Fibroblast of lung (primary cell): ENCODE data around the gene TSNAXIP1. TPM values are rescaled to one million over a fixed set of nuclear protein-coding genes. Genes with fewer than 3 reads are reported as not detected.

Experiments used
- DNase-seq, 2 donors: peaks; one replicate each; pipeline versions ENCODE4 v3.0.0 to v3.0.0-alpha.2; 2010; ENCODE audit warnings: low read depth in 2 of 2
- H2AFZ ChIP-seq: 2 replicates; pipeline ENCODE4 v1.5.1; 2012; ENCODE audit warnings: low read length, control low read depth, inconsistent platforms
- H3K27ac ChIP-seq: 2 replicates; pipeline ENCODE4 v1.5.1; 2011; ENCODE audit warnings: low read length, control low read depth; ENCODE audit not compliant: insufficient read depth
- H3K27me3 ChIP-seq: 2 replicates; pipeline ENCODE4 v1.5.1; 2011; ENCODE audit warnings: mild to moderate bottlenecking, low read length; ENCODE audit not compliant: control insufficient read depth, insufficient read depth
- H3K36me3 ChIP-seq: 2 replicates; pipeline ENCODE4 v1.5.1; 2011; ENCODE audit warnings: low read length; ENCODE audit not compliant: control insufficient read depth, insufficient read depth
- H3K4me1 ChIP-seq: 2 replicates; pipeline ENCODE4 v1.5.1; 2011; ENCODE audit warnings: low read length; ENCODE audit not compliant: control insufficient read depth, insufficient read depth; ENCODE audit errors: extremely low read depth
- H3K4me2 ChIP-seq: 2 replicates; pipeline ENCODE4 v1.5.1; 2011; ENCODE audit warnings: low read length, control low read depth; ENCODE audit not compliant: insufficient read depth; ENCODE audit errors: extremely low read depth
- H3K4me3 ChIP-seq, 4 experiments: fragments of 200-600 bp in 1 of 4; sonication (generic) in 1 of 4; replicated peaks in 1 of 4; 2 replicates each; pipeline ENCODE4 v1.5.1; 2011 to 2016; ENCODE audit warnings: low read length in 4 of 4, low read depth in 3 of 4, mild to moderate bottlenecking in 3 of 4, control low read depth in 2 of 4, inconsistent platforms in 1 of 4, mixed read lengths in 1 of 4; ENCODE audit not compliant: insufficient read depth in 1 of 4; ENCODE audit errors: control extremely low read depth in 1 of 4
- H3K79me2 ChIP-seq: 2 replicates; pipeline ENCODE4 v1.5.1; 2012; ENCODE audit warnings: mild to moderate bottlenecking, low read length, inconsistent platforms; ENCODE audit not compliant: control insufficient read depth, insufficient read depth
- H3K9ac ChIP-seq: 2 replicates; pipeline ENCODE4 v1.5.1; 2011; ENCODE audit warnings: mild to moderate bottlenecking, low read length, control low read depth; ENCODE audit not compliant: insufficient read depth
- H3K9me3 ChIP-seq: 2 replicates; pipeline ENCODE4 v1.5.1; 2012; ENCODE audit warnings: low read depth, low read length; ENCODE audit not compliant: control insufficient read depth, insufficient read depth
- H4K20me1 ChIP-seq: 2 replicates; pipeline ENCODE4 v1.5.1; 2011; ENCODE audit warnings: low read length; ENCODE audit not compliant: control insufficient read depth, insufficient read depth; ENCODE audit errors: extremely low read depth
- EZH2 ChIP-seq: IDR thresholded peaks from 2 replicates; pipeline ENCODE4 v1.5.1; 2012; ENCODE audit warnings: low read length, control low read depth, mild to moderate bottlenecking; ENCODE audit errors: missing control alignments
- polyA plus RNA-seq, 2 donors: library from polyadenylated mRNA; depleted of rRNA in 1 of 2; stranded (reverse) in 1 of 2; unstranded in 1 of 2; fragments of >200 nt; gene quantifications; 2 replicates each; pipeline ENCODE4 v1.2.1, GENCODE V29; 2011 to 2012; ENCODE audit warnings: missing spikeins in 1 of 2
- total RNA-seq: library from RNA; depleted of rRNA; stranded (reverse); fragments of >200 nt; gene quantifications from 2 replicates; pipeline ENCODE4 v1.2.1, GENCODE V29; 2014
- TF ChIP-seq, protein P1 (sequence below), 2 donors: IDR thresholded peaks in 1 of 2; conservative IDR thresholded peaks in 1 of 2; 1 replicate in 1 of 2; 2 replicates in 1 of 2; pipeline ENCODE4 v1.5.1; 2011 to 2012; ENCODE audit warnings: low read length in 2 of 2, control low read depth in 1 of 2, inconsistent platforms in 1 of 2, low read depth in 1 of 2, mild to moderate bottlenecking in 1 of 2

The TSNAXIP1 gene
- total and polyA plus RNA-seq, 2 donors (not counting 1 experiment from before 2014, with no cell fraction given) = 0.45 to 1.2 TPM

DNA sequence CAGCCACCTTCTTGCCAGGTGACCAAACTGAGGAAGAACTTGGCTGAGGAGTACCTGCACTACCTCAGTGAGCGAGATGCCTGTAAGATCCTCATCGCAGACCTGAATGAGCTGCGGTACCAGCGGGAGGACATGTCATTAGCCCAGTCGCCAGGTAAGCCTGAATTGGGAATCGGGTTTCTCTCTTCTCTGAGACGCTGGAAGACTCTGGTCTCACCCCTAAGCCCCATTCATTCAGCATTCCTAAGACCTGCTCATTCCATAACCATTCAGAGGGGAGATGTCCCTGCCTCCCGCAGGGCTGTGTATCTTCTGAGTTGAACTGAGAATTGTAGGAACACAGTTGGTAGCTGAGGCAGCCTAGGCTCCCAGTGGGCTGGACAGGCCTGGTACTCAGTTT, 18.4 kb downstream of the TSNAXIP1 start:
- no peaks in the 10 kb centered on the region for H4K20me1 ChIP-seq
- no peak overlapping the region for H3K4me2 ChIP-seq
- no peaks in the 10 kb centered on the region for H3K79me2 ChIP-seq
- no peaks in the 10 kb centered on the region for H3K9me3 ChIP-seq
- H3K4me1 ChIP-seq = no peaks in the 10 kb centered on the region
- H2AFZ ChIP-seq = no peak overlapping the region
- no peak overlapping the region for H3K27ac ChIP-seq
- DNase-seq = no peak
- H3K27me3 ChIP-seq = no peaks in the 10 kb centered on the region
- no peak overlapping the region for H3K4me3 ChIP-seq
- TF ChIP-seq, protein P1, sequence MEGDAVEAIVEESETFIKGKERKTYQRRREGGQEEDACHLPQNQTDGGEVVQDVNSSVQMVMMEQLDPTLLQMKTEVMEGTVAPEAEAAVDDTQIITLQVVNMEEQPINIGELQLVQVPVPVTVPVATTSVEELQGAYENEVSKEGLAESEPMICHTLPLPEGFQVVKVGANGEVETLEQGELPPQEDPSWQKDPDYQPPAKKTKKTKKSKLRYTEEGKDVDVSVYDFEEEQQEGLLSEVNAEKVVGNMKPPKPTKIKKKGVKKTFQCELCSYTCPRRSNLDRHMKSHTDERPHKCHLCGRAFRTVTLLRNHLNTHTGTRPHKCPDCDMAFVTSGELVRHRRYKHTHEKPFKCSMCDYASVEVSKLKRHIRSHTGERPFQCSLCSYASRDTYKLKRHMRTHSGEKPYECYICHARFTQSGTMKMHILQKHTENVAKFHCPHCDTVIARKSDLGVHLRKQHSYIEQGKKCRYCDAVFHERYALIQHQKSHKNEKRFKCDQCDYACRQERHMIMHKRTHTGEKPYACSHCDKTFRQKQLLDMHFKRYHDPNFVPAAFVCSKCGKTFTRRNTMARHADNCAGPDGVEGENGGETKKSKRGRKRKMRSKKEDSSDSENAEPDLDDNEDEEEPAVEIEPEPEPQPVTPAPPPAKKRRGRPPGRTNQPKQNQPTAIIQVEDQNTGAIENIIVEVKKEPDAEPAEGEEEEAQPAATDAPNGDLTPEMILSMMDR (conservative IDR thresholded peaks at IDR 0.05 in 1 of 2, IDR thresholded peaks at IDR 0.05 in 1 of 2; ENCODE audit: low read depth in 1 of 2, low read length in 2 of 2) = no peak
- TF ChIP-seq EZH2 = no peak
- H3K36me3 ChIP-seq = peaks cover 19% of the 10 kb centered on the region
- no peak overlapping the region for H3K9ac ChIP-seq

DNA sequence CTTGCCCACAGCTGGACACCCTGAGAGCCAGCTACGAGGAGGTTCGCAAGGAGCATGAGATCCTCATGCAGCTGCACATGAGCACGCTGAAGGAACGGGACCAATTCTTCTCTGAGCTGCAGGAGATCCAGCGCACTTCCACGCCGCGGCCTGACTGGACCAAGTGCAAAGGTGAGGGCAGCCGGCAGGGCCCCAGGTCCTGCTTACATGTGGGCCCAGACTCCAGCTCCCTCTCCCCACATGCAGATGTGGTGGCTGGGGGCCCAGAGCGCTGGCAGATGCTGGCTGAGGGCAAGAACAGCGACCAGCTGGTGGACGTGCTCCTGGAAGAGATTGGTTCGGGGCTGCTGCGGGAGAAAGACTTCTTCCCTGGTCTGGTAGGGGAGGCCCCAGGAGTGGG, 19.2 kb downstream of the TSNAXIP1 start:
- Histone ChIP-seq H3K4me3 (no peak overlapping the region), H3K4me1 (no peaks in the 10 kb centered on the region), H3K36me3 (peaks cover 24% of the 10 kb centered on the region), H2AFZ (no peak overlapping the region), H3K4me2 (no peak overlapping the region), H3K27me3 (no peaks in the 10 kb centered on the region), H3K79me2 (no peaks in the 10 kb centered on the region), H4K20me1 (no peaks in the 10 kb centered on the region), H3K9me3 (no peaks in the 10 kb centered on the region), H3K9ac (no peak overlapping the region), H3K27ac (no peak overlapping the region)
- no peak for TF ChIP-seq EZH2
- TF ChIP-seq, protein P1 (conservative IDR thresholded peaks at IDR 0.05 in 1 of 2, IDR thresholded peaks at IDR 0.05 in 1 of 2; ENCODE audit: low read depth in 1 of 2, low read length in 2 of 2) = no peak
- no peak for DNase-seq

DNA sequence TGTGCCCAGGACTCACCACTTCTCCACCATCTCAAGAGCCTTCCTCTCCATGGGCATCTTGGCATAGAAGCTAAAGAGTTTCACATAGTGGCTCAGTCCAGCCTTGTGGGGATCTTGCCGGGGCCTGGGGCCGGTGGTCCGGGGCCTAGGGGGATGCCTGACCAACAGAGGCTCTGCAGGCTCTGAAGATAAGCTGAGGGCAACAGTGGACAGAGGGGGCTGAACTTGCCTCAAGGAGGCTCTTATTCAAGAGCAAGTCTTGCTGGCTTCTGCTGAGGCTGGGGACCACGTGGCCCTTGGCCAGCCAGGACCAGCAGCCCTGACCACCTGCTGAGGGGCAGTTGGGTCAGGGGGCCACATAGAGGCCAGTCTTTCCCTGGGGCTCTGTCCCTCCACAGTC, 22.0 kb downstream of the TSNAXIP1 start:
- Histone ChIP-seq H3K79me2 (peaks cover 17% of the 10 kb centered on the region), H3K9ac (no peak overlapping the region), H3K4me1 (peaks cover 3% of the 10 kb centered on the region), H3K9me3 (no peaks in the 10 kb centered on the region), H3K27me3 (no peaks in the 10 kb centered on the region), H3K27ac (no peak overlapping the region), H4K20me1 (no peaks in the 10 kb centered on the region), H3K4me2 (no peak overlapping the region), H3K4me3 (no peak overlapping the region), H3K36me3 (peaks cover 36% of the 10 kb centered on the region), H2AFZ (no peak overlapping the region)
- no peak for TF ChIP-seq EZH2
- TF ChIP-seq, protein P1 (conservative IDR thresholded peaks at IDR 0.05 in 1 of 2, IDR thresholded peaks at IDR 0.05 in 1 of 2; ENCODE audit: low read depth in 1 of 2, low read length in 2 of 2) = no peak
- no peak for DNase-seq
